HAP-1 (cell line): Measurements from ENCODE around the gene SPON1.
"Not testable (repeated sequence)": the region's sequence is repeated elsewhere in the genome, so short reads cannot be mapped to it uniquely, and the experiment has no call there.

Experiments used
- DNase-seq, 2 experiments: peaks; one replicate each; pipeline ENCODE4 v3.0.0-alpha.2; 2016 to 2020; ENCODE audit warnings: low spot score in 2 of 2
- H3K27me3 ChIP-seq: fragments of 250-450 bp; sonication (Bioruptor Pico); 2 replicates; pipeline ENCODE4 v1.5.1; 2020; ENCODE audit warnings: low read depth, mild to moderate bottlenecking, moderate library complexity
- H3K36me3 ChIP-seq: fragments of 250-450 bp; sonication (Bioruptor Pico); replicated peaks from 2 replicates; pipeline ENCODE4 v1.5.1; 2020; ENCODE audit warnings: mild to moderate bottlenecking
- H3K4me1 ChIP-seq: fragments of 250-450 bp; sonication (Bioruptor Pico); 2 replicates; pipeline ENCODE4 v1.5.1; 2020; ENCODE audit warnings: mild to moderate bottlenecking
- H3K4me3 ChIP-seq: fragments of 250-450 bp; sonication (Bioruptor Pico); 2 replicates; pipeline ENCODE4 v1.5.1; 2020; ENCODE audit warnings: mild to moderate bottlenecking, moderate library complexity
- H3K9me3 ChIP-seq: fragments of 250-450 bp; sonication (Bioruptor Pico); 2 replicates; pipeline ENCODE4 v1.5.1; 2020; ENCODE audit warnings: mild to moderate bottlenecking, moderate library complexity
- in situ Hi-C: fragments of 300-500 bp; cut with MboI; formaldehyde crosslinking; loops from 3 replicates; pipeline ENCODE4 v1.14.3; 2020; ENCODE audit warnings: low sequenced_read_pairs, inconsistent platforms, mixed read lengths

SPON1 gene

DNA sequence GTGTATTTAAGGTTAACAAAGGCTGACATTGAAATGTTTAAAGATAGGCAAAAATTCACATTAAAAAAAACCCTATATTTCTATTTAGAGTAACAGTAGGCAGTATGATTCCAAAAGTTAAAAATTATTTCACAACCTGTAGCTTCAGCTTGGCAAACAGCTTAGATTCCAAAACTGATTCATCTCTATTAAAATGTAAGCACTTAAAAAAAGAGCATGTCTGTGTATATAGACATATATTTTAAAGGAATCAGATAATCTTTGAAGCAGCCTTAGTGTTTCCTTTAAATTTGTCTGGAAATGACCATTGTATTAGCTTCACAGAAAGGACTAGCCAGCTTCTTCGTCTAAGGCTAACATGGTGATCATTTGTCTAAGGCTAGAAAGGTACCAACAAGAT is 316.3 kb downstream of the SPON1 start:
- H3K4me3 ChIP-seq, H3K4me1 ChIP-seq, in situ Hi-C loops, H3K9me3 ChIP-seq, H3K27me3 ChIP-seq, DNase-seq: not testable (repeated sequence)
- H3K36me3 ChIP-seq, result peaks cover 15% of the 10 kb centered on the region; the same call in 1 of the 2 replicates

GRCh38 chr11:14288189-14288935 is 325.8 kb downstream of the SPON1 start:
- H3K4me3 ChIP-seq, result no peak overlapping the region
- no peak for DNase-seq

DNA sequence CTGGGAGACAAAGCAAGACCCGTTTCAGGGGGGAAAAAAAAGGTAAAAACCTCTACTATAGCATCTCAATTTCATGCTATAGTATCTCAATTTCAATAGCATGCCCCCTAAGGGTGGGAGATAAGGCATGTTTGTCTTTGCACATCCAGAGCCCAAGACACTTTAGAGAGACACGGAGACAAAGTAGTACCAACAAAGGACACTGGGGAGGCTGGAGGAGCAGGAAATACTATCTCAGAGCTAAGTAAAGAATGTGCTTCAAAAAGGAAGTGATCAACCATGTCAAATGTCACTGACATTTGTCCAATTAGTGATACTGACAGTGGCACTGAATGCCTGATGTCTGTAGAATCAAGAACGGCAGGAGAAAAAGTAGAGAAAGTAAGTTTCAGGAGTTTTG is 327.9 kb downstream of the SPON1 start:
- no peak overlapping the region for H3K4me3 ChIP-seq
- no peak for DNase-seq
- in situ Hi-C loops, result no loop called here
- no peaks in the 10 kb centered on the region for H3K9me3 ChIP-seq
- H3K4me1 ChIP-seq, result no peaks in the 10 kb centered on the region
- H3K36me3 ChIP-seq, result peaks cover 22% of the 10 kb centered on the region
- no peaks in the 10 kb centered on the region for H3K27me3 ChIP-seq

More at GRCh38 chr11:14288189-14288935, 325.8 kb downstream of the SPON1 start:
- Histone ChIP-seq H3K4me1 (no peaks in the 10 kb centered on the region), H3K27me3 (no peaks in the 10 kb centered on the region), H3K9me3 (no peaks in the 10 kb centered on the region), H3K36me3 (peaks cover 10% of the 10 kb centered on the region)
- in situ Hi-C loops, result no loop called here

DNA sequence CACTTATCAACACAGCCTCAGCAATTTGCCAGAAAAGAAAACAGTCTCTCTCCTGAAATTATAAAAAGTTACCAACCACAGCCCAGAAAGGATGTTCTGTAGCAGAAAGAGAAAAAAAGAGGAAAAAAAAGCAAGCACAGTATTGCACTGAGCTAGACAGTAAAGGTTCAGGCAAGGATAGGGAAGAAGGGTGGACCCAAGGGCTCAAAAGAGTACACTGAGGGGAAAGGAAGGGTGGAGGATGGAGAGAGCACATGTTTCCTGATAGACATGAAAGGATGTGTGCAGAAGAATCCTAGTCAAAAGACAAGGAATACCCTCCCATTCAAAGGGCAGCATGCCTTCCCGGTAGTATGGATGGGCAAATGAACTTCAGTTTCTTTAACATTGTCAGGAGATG is 337.4 kb downstream of the SPON1 start:
- Histone ChIP-seq H3K4me3 (no peak overlapping the region), H3K27me3 (no peaks in the 10 kb centered on the region), H3K9me3 (no peaks in the 10 kb centered on the region), H3K36me3 (no peaks in the 10 kb centered on the region), H3K4me1 (peaks cover 3% of the 10 kb centered on the region; the same call in 1 of the 2 replicates)
- DNase-seq, result no peak
- in situ Hi-C loops, result loop anchor here (10.0 kb wide), 1 partner anchor 115 kb away; no protein-coding TSS in a partner anchor

- no peaks in the 10 kb centered on the region for H3K9me3 ChIP-seq
- in situ Hi-C loops, result loop anchor here (10.0 kb wide), 1 partner anchor 114 kb away; no protein-coding TSS in a partner anchor
- H3K27me3 ChIP-seq, result no peaks in the 10 kb centered on the region
- peak; percentile 67 to 82 for DNase-seq
- peaks cover 3% of the 10 kb centered on the region; the same call in 1 of the 2 replicates for H3K4me1 ChIP-seq
- H3K36me3 ChIP-seq, result no peaks in the 10 kb centered on the region
- H3K4me3 ChIP-seq, result no peak overlapping the region
Measured at GRCh38 chr11:14300661-14301304, 338.3 kb downstream of the SPON1 start.

DNA sequence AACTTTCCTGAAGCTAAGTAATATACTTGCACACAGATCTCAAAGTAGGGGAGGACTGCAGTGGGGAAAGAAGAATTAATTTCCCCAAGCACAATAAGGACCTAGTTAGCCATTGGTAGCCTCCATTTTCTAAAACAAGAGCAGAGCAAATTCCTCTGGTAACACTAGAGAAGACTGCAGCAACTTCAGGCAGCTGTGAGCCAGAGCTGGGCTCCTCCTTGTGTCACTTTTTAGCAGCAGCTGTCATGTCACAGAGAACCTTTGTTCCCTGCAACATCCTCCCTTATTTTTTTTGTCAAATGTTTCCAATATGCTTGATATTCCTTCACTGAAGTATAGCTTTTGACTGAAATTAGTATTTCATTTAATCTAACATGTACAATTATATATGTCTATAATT is 342.1 kb downstream of the SPON1 start:
- Histone ChIP-seq H3K36me3 (no peaks in the 10 kb centered on the region), H3K27me3 (no peaks in the 10 kb centered on the region), H3K4me1 (peaks cover 20% of the 10 kb centered on the region), H3K9me3 (no peaks in the 10 kb centered on the region), H3K4me3 (no peak overlapping the region)
- DNase-seq, result no peak
- in situ Hi-C loops, result loop anchor here (10.0 kb wide), 1 partner anchor 110 kb away; no protein-coding TSS in a partner anchor

DNA sequence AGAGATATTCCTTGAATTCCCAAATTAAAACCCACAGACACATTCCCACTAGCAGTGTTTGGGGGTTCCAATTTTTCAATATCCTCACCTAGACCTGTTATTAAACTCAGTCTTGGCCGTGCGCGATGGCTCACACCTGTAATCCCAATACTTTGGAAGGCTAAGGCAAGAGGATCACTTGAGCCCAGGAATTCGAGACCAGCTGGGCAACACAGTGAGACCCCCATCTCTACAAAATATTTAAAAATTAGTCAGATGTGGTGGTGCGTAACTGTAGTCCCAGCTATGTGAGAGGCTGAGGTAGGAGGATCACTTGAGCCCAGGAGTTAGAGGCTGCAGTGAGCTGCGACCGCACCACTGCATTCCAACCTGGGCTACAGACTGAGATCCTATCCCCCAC is 343.1 kb downstream of the SPON1 start:
- in situ Hi-C loops, result loop anchor here (10.0 kb wide), 1 partner anchor 109 kb away; no protein-coding TSS in a partner anchor
- Histone ChIP-seq H3K36me3 (no peaks in the 10 kb centered on the region), H3K27me3 (no peaks in the 10 kb centered on the region), H3K4me1 (peaks cover 30% of the 10 kb centered on the region), H3K4me3 (no peak overlapping the region), H3K9me3 (no peaks in the 10 kb centered on the region)
- no peak for DNase-seq

GRCh38 chr11:14306481-14306880 is 344.0 kb downstream of the SPON1 start:
- H3K9me3 ChIP-seq, result no peaks in the 10 kb centered on the region
- no peaks in the 10 kb centered on the region for H3K27me3 ChIP-seq
- H3K4me3 ChIP-seq, result no peak overlapping the region
- no peaks in the 10 kb centered on the region for H3K36me3 ChIP-seq
- in situ Hi-C loops, result loop anchor here (10.0 kb wide), 1 partner anchor 108 kb away; no protein-coding TSS in a partner anchor
- peaks cover 36% of the 10 kb centered on the region for H3K4me1 ChIP-seq
- no peak for DNase-seq

DNA sequence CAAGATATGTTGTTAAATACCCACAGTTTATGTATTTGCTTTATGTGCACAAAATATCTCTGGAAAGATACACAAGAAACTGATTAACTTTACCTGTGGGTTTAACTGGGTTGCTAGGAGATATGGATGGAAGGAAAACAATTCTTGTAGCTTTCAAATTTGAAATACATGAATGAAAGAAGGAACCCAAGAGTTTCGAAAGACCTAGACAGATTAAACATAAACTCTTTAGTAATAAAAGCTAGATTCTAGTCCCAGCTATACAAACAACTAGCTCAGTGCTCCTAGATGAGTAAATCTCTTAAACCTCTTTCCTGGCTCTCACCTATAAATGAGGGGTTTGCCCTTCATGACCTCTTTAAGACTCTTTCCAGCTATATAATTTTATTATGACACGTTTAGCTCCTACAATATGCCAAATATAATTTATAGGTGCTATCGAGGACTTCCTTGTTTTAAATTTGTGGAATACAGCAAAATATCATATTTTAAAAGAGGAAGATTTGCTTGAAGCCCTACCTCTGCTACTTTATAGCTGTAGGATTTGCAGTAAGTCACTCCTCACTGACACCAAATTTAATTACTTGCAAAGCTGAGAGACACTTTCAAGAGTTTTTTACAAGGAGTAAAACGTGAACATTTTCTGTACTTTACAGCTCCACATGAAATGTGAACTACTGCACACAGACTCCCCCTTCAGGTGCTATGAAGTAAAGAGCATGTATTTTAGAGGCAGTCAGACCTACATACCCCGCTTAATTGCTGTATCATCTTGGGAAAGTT is 345.8 kb downstream of the SPON1 start:
- DNase-seq, result peak in 1 of 2 experiments; percentile 70
- in situ Hi-C loops, result loop anchor here (10.0 kb wide), 1 partner anchor 106 kb away; no protein-coding TSS in a partner anchor
- no peaks in the 10 kb centered on the region for H3K27me3 ChIP-seq
- no peak overlapping the region for H3K4me3 ChIP-seq
- no peaks in the 10 kb centered on the region for H3K36me3 ChIP-seq
- peaks cover 42% of the 10 kb centered on the region for H3K4me1 ChIP-seq
- H3K9me3 ChIP-seq, result no peaks in the 10 kb centered on the region

DNA sequence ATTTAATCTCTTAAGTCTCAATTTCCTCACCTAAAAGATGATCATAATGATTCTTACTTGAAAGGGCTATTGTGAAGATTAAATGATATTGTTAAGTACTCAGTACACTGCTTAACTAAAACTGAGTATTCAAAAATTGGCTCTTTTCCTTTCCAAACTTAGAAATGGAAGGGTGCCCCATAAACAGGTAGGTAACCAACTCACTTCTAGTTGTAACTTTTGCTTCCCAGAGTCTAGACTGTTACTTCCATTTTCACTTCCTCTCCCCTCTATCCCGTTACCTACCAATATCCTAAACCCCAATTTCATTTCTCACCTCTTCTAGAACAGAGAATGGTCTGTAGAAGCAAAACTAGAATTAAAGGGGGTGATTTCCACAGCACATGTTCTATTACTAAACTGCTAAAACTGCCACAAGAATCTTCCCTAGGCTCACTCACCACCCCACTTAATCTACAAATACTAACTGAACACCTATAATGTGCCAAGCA is 346.4 kb downstream of the SPON1 start:
- Histone ChIP-seq H3K4me1 (peaks cover 48% of the 10 kb centered on the region), H3K9me3 (no peaks in the 10 kb centered on the region), H3K4me3 (no peak overlapping the region), H3K27me3 (no peaks in the 10 kb centered on the region), H3K36me3 (no peaks in the 10 kb centered on the region)
- DNase-seq, result no peak
- in situ Hi-C loops, result loop anchor here (10.0 kb wide), 1 partner anchor 106 kb away; no protein-coding TSS in a partner anchor

DNA sequence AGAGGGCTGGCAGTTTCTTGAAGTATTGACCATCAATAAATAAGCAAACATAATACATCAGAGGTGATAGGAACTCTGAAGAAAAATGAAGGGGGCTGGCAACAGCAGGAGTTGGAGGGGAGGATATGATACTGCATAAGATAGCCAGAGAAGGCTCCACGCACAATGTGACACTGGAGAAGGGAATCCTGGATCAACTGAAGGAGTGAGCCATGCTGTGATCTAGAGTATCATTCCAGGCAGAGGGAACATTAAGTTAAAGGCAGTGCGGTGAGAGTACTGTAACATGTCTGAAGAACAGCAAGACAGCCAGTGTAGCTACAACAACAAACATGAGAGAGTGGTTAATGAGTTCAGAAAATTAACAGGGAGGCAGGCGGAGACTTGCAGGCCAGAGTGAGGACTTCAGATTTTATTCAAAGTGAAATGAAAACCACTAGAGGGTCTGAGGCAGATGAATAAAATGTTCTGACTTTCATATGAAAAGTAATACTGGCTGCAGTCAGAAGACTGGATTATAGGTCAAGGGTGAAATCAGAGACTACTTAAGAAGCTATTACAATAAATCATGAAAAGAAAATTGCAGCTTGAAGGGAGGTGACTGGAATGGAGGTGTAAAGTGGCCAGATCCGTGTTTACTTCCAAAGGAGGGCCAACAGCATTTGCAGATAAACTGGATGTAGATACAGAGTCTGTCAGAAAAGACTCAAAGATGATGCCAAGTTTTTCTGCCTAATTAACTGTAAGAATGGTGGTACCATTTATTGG is 347.1 kb downstream of the SPON1 start:
- in situ Hi-C loops, result loop anchor here (10.0 kb wide), 1 partner anchor 105 kb away; no protein-coding TSS in a partner anchor
- Histone ChIP-seq H3K9me3 (no peaks in the 10 kb centered on the region), H3K27me3 (no peaks in the 10 kb centered on the region), H3K4me3 (no peak overlapping the region), H3K36me3 (no peaks in the 10 kb centered on the region), H3K4me1 (peaks cover 50% of the 10 kb centered on the region)
- peak in 1 of 2 experiments; percentile 52 for DNase-seq

- no peak overlapping the region for H3K4me3 ChIP-seq
- H3K27me3 ChIP-seq, result no peaks in the 10 kb centered on the region
- peak in 1 of 2 experiments; percentile 48 for DNase-seq
- no peaks in the 10 kb centered on the region for H3K36me3 ChIP-seq
- in situ Hi-C loops, result no loop called here
- H3K9me3 ChIP-seq, result no peaks in the 10 kb centered on the region
- peaks cover 50% of the 10 kb centered on the region for H3K4me1 ChIP-seq
Measured at GRCh38 chr11:14310679-14311078, 348.2 kb downstream of the SPON1 start.
